Large intestine (tissue), 3 donors: ENCODE results near the gene SLC16A13. TPM values are rescaled to one million over a fixed set of nuclear protein-coding genes. Genes with fewer than 3 reads are reported as not detected.

ENCODE experiments used
- DNase-seq, 2 donors: peaks; one replicate each; pipeline versions ENCODE4 v3.0.0 to v3.0.0-alpha.2; 2013
- H3K27ac ChIP-seq: one replicate; pipeline ENCODE4 v1.5.1; 2013; ENCODE audit warnings: low read length
- H3K27me3 ChIP-seq: 2 replicates; pipeline ENCODE4 v1.6.1; 2013; ENCODE audit warnings: low read length; ENCODE audit not compliant: control insufficient read depth, insufficient read depth
- H3K36me3 ChIP-seq: 2 replicates; pipeline ENCODE4 v1.6.1; 2013; ENCODE audit warnings: low read length; ENCODE audit not compliant: control insufficient read depth, insufficient read depth
- H3K4me1 ChIP-seq: one replicate; pipeline ENCODE4 v1.6.1; 2013; ENCODE audit warnings: low read length; ENCODE audit not compliant: control insufficient read depth, insufficient read depth
- H3K4me3 ChIP-seq: one replicate; pipeline ENCODE4 v1.5.1; 2013; ENCODE audit warnings: low read length
- H3K9me3 ChIP-seq: one replicate; pipeline ENCODE4 v1.6.1; 2013; ENCODE audit warnings: mild to moderate bottlenecking, low read depth, low read length, moderate library complexity; ENCODE audit not compliant: control insufficient read depth
- WGBS: methylation state at CpG from one replicate; pipeline ENCODE4 v1.1.5; 2013; ENCODE audit warnings: low lambda C conversion rate; ENCODE audit not compliant: insufficient coverage; 5-methylcytosine and 5-hydroxymethylcytosine counted together
- polyA plus RNA-seq: library from polyadenylated mRNA; unstranded; fragments of 120-200 nt; gene quantifications from one replicate; pipeline ENCODE4 v1.2.1, GENCODE V29; 2013

The SLC16A13 gene
- polyA plus RNA-seq, 1 donor: 16.9 TPM

DNA sequence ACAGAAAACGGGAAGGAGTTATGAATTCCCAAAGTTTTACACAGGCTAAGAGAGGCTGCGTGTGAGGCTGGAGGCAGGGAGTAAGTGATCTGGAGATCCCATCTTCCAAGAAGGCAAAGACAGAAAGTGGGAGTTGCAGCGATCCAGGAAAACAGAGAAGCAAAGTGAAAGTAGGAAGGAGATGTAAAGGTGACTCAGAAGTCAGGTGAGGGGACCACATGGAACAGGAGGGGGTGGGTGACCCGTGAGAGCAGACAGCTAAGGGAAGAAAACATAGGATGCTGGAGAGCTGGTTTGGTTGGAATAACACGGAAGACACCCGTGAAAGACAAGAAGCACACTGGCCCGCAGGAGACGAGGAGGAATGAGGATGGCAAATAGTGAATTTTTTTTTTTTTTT is 38.6 kb upstream of the SLC16A13 start:
- no peak for DNase-seq
- WGBS: 83% methylated on average over 2 of the region's 8 CpGs
- Histone ChIP-seq H3K9me3 (peaks cover 7% of the 10 kb centered on the region), H3K27me3 (peaks cover 26% of the 10 kb centered on the region), H3K4me1 (peaks cover 24% of the 10 kb centered on the region), H3K36me3 (peaks cover 45% of the 10 kb centered on the region), H3K27ac (no peak overlapping the region), H3K4me3 (no peak overlapping the region)

- H3K36me3 ChIP-seq: peaks cover 58% of the 10 kb centered on the region
- H3K27me3 ChIP-seq: peaks cover 26% of the 10 kb centered on the region
- DNase-seq: peak; percentile 62 to 71
- H3K4me1 ChIP-seq: peaks cover 24% of the 10 kb centered on the region
- WGBS: 67% methylated on average over 1 of the region's 11 CpGs
- no peak overlapping the region for H3K4me3 ChIP-seq
- H3K27ac ChIP-seq: peak overlapping the region; percentile 47
- H3K9me3 ChIP-seq: peaks cover 7% of the 10 kb centered on the region
These were observed 36.8 kb upstream of the SLC16A13 start for GRCh38 chr17:6998855-6999508.

DNA sequence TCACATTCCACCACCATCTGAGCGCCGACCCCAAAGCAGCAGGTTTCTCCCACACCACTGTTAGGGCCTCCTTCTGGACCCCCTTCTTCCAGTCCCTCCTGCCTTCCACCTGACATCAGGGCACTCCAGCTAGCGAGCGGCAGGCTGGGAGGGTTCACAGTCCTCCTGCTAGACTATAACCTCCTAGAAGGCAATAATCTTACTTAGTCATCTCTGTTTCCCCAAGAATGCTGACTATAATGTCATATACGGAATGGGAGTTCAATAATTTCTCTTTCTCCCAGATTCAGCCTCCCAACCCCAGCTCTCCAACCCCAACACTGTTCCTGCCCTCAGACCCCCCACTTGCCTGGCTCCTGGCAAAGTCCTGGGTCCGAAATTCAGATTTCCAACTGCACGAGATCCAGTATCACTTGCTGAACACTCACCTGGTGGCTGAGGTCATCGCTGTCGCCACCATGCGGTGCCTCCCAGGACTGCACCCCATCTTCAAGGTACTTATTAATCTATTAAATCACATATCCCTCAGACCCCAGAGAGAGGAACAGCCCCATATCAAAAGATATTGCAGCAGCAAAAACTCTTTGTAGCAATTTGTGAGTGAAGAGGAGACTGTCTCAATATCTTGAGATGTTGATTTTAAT is 34.4 kb upstream of the SLC16A13 start:
- Histone ChIP-seq H3K27me3 (peaks cover 9% of the 10 kb centered on the region), H3K9me3 (peaks cover 3% of the 10 kb centered on the region), H3K4me1 (peaks cover 22% of the 10 kb centered on the region), H3K36me3 (peaks cover 58% of the 10 kb centered on the region), H3K4me3 (no peak overlapping the region), H3K27ac (peak overlapping the region; percentile 84)
- WGBS: no CpG with 5 or more reads among the region's 10 CpGs
- DNase-seq: peak in 1 of 2 donors; percentile 69

- H3K4me1 ChIP-seq: peaks cover 17% of the 10 kb centered on the region
- DNase-seq: no peak
- peaks cover 61% of the 10 kb centered on the region for H3K36me3 ChIP-seq
- H3K4me3 ChIP-seq: no peak overlapping the region
- no peaks in the 10 kb centered on the region for H3K27me3 ChIP-seq
- H3K27ac ChIP-seq: no peak overlapping the region
- 83% methylated on average over 1 of the region's 6 CpGs for WGBS
- no peaks in the 10 kb centered on the region for H3K9me3 ChIP-seq
These were observed 33.3 kb upstream of the SLC16A13 start for GRCh38 chr17:7002288-7003047.

- no peaks in the 10 kb centered on the region for H3K27me3 ChIP-seq
- DNase-seq: no peak
- no peak overlapping the region for H3K27ac ChIP-seq
- no peaks in the 10 kb centered on the region for H3K9me3 ChIP-seq
- WGBS: 100% methylated on average over 1 of the region's 2 CpGs
- peaks cover 14% of the 10 kb centered on the region for H3K4me1 ChIP-seq
- no peak overlapping the region for H3K4me3 ChIP-seq
- H3K36me3 ChIP-seq: peaks cover 60% of the 10 kb centered on the region
These were observed 32.1 kb upstream of the SLC16A13 start for GRCh38 chr17:7003745-7004144.

DNA sequence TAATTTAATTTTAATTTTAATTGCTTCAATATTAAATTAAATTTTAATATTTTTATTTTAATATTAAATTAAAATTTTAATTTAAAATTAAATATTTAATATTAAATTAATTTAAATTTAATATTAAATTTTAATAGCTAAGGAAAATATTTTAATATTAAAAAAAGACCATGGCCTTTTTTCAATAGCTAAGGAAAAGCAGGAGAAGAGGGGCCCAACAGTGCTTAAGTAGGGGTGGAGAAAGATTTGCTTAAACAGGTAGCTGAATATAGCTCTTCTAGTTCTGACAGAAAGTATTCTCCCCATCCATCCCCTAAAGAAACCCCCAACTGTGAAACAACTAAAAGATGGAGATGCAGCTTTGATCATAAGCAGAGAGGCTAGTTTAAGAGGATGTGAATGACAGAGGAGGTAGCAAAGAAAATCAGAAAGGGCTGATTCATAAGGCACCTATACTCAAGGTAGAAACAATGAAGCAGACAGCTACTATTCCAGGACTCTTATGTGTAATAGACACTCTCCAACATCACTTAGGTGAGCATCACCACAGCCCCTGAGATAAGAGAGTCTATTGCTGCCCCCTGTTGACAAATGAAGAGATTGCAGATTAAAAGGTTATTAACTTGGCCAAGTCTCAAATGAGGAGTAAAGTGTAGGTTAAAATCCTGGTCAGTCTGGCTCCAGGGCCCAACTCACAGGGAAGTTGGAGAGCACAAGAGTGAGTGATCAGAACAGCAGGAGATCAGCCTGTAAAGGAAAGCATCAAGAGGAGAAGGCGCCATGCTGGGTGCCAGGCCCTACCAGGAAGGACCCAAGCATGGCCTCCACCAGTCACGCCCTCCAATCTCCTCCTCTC is 31.2 kb upstream of the SLC16A13 start:
- Histone ChIP-seq H3K27me3 (no peaks in the 10 kb centered on the region), H3K9me3 (no peaks in the 10 kb centered on the region), H3K27ac (no peak overlapping the region), H3K4me1 (peaks cover 10% of the 10 kb centered on the region), H3K4me3 (no peak overlapping the region), H3K36me3 (peaks cover 52% of the 10 kb centered on the region)
- no CpG with 5 or more reads among the region's 2 CpGs for WGBS
- peak in 1 of 2 donors; percentile 59 for DNase-seq

DNA sequence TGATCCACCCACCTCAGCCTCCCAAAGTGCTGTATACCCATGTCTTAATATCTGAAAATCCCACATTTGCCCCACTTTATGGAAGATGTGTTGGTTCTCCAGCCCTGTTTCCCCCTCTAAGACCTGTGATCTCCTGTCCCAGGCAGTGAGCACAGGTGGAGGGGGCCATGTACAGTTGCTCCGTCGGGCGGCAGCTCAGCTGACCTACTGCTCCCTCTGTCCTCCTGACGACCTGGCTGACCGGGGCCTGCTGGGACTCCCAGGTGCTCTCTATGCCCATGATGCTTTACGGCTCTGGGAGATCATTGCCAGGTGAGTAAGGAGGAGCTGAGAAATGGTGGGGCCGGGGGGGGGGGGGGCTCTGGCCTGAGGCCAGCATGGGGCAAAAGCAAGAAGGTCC is 30.1 kb upstream of the SLC16A13 start:
- WGBS: no CpG with 5 or more reads among the region's 7 CpGs
- H3K27me3 ChIP-seq: no peaks in the 10 kb centered on the region

DNA sequence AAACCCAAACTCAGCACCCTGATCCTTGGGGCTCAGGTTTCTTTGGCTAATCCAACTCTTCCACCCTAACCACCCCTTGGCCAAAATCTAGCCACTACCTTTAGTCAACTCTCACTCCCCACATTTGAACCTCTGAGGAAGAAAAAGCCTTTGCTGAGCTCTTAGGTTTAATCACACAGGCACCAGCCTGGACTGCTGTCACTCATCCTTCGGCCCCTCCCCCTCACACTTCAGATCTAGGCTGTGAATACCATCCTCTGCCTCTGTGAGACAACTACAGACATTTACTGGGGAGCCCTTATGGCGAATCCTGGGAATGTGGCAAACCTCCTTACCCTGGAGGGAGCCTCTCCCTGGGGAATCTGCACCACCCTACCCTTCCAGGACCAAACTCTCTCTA is 28.7 kb upstream of the SLC16A13 start:
- Histone ChIP-seq H3K27me3 (no peaks in the 10 kb centered on the region), H3K27ac (no peak overlapping the region), H3K9me3 (no peaks in the 10 kb centered on the region), H3K36me3 (peaks cover 30% of the 10 kb centered on the region), H3K4me3 (no peak overlapping the region), H3K4me1 (peaks cover 9% of the 10 kb centered on the region)
- no peak for DNase-seq
- no CpG with 5 or more reads among the region's 2 CpGs for WGBS

More for the DNA sequence above, 30.1 kb upstream of the SLC16A13 start:
- H3K9me3 ChIP-seq: no peaks in the 10 kb centered on the region
- H3K27ac ChIP-seq: no peak overlapping the region
- H3K36me3 ChIP-seq: peaks cover 43% of the 10 kb centered on the region
- peaks cover 6% of the 10 kb centered on the region for H3K4me1 ChIP-seq
- H3K4me3 ChIP-seq: no peak overlapping the region
- no peak for DNase-seq

GRCh38 chr17:7010523-7010922 is 25.3 kb upstream of the SLC16A13 start:
- no CpG with 5 or more reads among the region's 2 CpGs for WGBS

GRCh38 chr17:7011415-7011814 is 24.4 kb upstream of the SLC16A13 start:
- Histone ChIP-seq H3K9me3 (no peaks in the 10 kb centered on the region), H3K36me3 (peaks cover 17% of the 10 kb centered on the region), H3K4me1 (peaks cover 23% of the 10 kb centered on the region), H3K27me3 (no peaks in the 10 kb centered on the region), H3K27ac (peak overlapping the region; percentile 96), H3K4me3 (peak overlapping the region; percentile 82)
- WGBS: 59% methylated on average over 7 of the region's 14 CpGs
- DNase-seq: no peak

More at GRCh38 chr17:7010523-7010922, 25.3 kb upstream of the SLC16A13 start:
- H3K36me3 ChIP-seq: peaks cover 17% of the 10 kb centered on the region
- H3K4me1 ChIP-seq: peaks cover 23% of the 10 kb centered on the region
- no peaks in the 10 kb centered on the region for H3K27me3 ChIP-seq
- peak overlapping the region; percentile 82 for H3K4me3 ChIP-seq
- DNase-seq: no peak
- H3K9me3 ChIP-seq: no peaks in the 10 kb centered on the region
- peak overlapping the region; percentile 13 for H3K27ac ChIP-seq
